Activated naive CD8-positive, alpha-beta T cell (primary cell): ENCODE results near the gene MALT1.

Experiments
- H3K27ac Mint-ChIP-seq: one replicate; pipeline ENCODE4 v1.8.0; 2021; ENCODE audit warnings: mixed read lengths
- H3K27me3 Mint-ChIP-seq: one replicate; pipeline ENCODE4 v1.8.0; 2021; ENCODE audit warnings: mixed read lengths
- H3K36me3 Mint-ChIP-seq: one replicate; pipeline ENCODE4 v1.8.0; 2021; ENCODE audit warnings: mixed read lengths
- H3K4me1 Mint-ChIP-seq: one replicate; pipeline ENCODE4 v1.8.0; 2021; ENCODE audit warnings: low read depth, mixed read lengths
- H3K4me3 Mint-ChIP-seq: one replicate; pipeline ENCODE4 v1.8.0; 2021; ENCODE audit warnings: mild to moderate bottlenecking, mixed read lengths
- H3K9me3 Mint-ChIP-seq: one replicate; pipeline ENCODE4 v1.8.0; 2021; ENCODE audit warnings: low read depth, mixed read lengths

MALT1 gene, protein sequence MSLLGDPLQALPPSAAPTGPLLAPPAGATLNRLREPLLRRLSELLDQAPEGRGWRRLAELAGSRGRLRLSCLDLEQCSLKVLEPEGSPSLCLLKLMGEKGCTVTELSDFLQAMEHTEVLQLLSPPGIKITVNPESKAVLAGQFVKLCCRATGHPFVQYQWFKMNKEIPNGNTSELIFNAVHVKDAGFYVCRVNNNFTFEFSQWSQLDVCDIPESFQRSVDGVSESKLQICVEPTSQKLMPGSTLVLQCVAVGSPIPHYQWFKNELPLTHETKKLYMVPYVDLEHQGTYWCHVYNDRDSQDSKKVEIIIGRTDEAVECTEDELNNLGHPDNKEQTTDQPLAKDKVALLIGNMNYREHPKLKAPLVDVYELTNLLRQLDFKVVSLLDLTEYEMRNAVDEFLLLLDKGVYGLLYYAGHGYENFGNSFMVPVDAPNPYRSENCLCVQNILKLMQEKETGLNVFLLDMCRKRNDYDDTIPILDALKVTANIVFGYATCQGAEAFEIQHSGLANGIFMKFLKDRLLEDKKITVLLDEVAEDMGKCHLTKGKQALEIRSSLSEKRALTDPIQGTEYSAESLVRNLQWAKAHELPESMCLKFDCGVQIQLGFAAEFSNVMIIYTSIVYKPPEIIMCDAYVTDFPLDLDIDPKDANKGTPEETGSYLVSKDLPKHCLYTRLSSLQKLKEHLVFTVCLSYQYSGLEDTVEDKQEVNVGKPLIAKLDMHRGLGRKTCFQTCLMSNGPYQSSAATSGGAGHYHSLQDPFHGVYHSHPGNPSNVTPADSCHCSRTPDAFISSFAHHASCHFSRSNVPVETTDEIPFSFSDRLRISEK

DNA sequence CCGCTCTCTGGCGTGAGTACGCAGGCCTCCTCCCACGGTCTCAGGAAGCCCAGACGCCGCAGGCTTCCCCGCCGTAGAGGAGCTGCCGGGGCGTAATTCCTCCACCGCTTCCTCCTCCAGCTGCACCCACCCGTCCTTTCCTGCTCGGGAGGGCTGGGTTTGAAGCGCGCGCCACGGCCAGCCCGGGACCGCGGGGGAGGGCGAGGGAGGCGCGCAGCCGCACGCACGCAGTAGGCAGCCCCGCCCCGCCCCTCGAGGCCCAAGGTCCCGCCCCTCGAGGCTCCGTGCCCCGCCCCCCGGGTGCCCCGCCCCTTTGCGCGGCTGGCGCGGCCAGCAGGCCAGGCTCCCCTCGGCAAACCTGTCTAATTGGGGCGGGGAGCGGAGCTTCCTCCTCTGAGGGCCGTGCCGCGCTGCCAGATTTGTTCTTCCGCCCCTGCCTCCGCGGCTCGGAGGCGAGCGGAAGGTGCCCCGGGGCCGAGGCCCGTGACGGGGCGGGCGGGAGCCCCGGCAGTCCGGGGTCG, at the start of gene MALT1:
MALT1 (plus strand) TSS at position 355 of the 521 bp plus-strand sequence. CDS start 179 bp downstream, outside the sequence.
- Mint-ChIP-seq H3K36me3 (peaks cover 5% of the 10 kb centered on the region), H3K4me1 (peaks cover 66% of the 10 kb centered on the region), H3K4me3 (peak within 1 kb of the TSS; percentile 94), H3K27me3 (no peaks in the 10 kb centered on the region), H3K9me3 (peaks cover 4% of the 10 kb centered on the region), H3K27ac (peak within 1 kb of the TSS; percentile 88)

DNA sequence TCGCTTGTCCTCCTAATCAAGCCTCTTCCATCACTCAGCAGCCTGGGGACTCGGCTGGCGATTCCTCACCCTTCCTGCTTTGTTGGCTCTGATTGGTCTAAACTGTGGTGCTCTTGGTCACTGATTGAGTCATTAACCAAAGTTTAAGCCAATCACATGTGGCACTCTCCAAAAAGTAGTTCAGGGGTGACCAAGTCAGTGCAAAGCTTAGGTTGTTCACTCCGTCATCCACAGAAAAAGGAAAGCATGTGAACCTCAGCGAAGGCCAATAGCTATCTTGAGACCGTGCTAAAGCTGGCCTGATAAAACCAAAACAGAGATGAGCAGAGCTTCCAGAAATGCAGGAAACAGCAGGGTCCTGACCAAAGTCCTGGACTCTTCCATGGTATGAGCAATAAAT, 47.3 kb upstream of the MALT1 start:
- Mint-ChIP-seq H3K4me3 (no peak overlapping the region), H3K36me3 (peaks cover 2% of the 10 kb centered on the region), H3K27me3 (no peaks in the 10 kb centered on the region), H3K27ac (no peak overlapping the region), H3K4me1 (peaks cover 24% of the 10 kb centered on the region), H3K9me3 (no peaks in the 10 kb centered on the region)

DNA sequence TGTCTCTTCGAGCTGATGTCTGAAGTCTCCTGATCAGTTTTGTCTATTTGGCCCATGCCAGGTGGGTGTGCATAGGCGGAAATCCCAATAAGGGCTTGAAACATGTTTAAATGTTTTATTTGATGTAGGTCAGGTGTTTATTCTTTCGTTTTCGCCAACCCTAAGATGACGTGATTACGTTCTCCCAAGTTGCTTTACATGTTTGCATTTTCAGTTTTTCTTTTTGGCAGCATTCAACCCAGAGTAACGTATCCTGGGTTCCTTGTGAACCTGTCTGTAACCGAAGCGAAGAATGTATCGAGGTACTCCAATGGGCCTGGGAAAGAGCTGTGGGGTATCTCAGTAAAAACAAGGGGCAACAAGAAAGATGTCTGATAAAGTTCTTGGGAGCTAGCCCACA, 45.4 kb upstream of the MALT1 start:
- H3K9me3 Mint-ChIP-seq = no peaks in the 10 kb centered on the region
- H3K27ac Mint-ChIP-seq = no peak overlapping the region
- H3K4me1 Mint-ChIP-seq = peaks cover 38% of the 10 kb centered on the region
- no peaks in the 10 kb centered on the region for H3K27me3 Mint-ChIP-seq
- peak overlapping the region; percentile 30 for H3K4me3 Mint-ChIP-seq
- H3K36me3 Mint-ChIP-seq = peaks cover 2% of the 10 kb centered on the region

DNA sequence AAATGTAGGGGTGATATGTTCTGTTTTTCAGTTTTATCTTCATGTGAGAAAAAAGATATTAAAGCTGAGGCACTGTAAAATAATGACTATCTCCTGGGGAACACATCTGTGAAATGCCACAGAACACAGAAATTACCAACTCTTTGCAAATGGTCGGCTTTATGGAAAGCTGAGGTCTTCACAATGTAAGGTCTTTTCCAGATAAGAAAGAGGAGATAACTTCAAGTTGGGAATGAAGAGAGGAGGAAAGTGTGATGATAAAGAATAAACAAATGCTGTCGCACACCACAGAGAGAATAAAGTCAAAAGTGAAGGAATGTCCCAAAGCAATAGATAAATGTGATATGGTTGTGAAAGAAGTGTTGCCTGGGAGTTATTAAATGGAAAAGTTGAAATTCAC, 41.2 kb upstream of the MALT1 start:
- Mint-ChIP-seq H3K9me3 (no peaks in the 10 kb centered on the region), H3K27me3 (no peaks in the 10 kb centered on the region), H3K4me3 (peak overlapping the region; percentile 23), H3K27ac (no peak overlapping the region), H3K4me1 (peaks cover 48% of the 10 kb centered on the region), H3K36me3 (no peaks in the 10 kb centered on the region)

- H3K4me3 Mint-ChIP-seq = no peak overlapping the region
- H3K36me3 Mint-ChIP-seq = peaks cover 3% of the 10 kb centered on the region
- peaks cover 54% of the 10 kb centered on the region for H3K4me1 Mint-ChIP-seq
- H3K9me3 Mint-ChIP-seq = no peaks in the 10 kb centered on the region
- no peaks in the 10 kb centered on the region for H3K27me3 Mint-ChIP-seq
- no peak overlapping the region for H3K27ac Mint-ChIP-seq
Observed at GRCh38 chr18:58631301-58631700, 40.0 kb upstream of the MALT1 start.

DNA sequence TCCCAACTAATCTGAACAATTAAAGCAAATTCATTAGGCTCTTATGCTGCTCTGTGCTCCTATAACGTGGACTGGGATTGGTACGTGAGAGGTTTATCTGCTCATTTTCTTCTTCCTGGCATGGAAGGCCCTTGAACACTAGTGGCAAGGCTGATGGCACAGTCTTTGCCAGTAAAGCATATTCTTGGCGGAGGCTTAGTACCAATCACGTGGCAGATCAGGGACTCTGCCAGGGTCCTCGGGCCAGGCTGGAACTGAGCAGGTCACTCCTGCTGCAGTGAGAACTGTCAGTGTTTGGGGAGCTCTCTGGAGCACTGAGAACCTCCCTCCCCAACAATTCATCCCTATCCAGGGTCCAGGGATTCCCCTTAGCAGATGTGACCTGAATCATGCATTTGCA, 38.7 kb upstream of the MALT1 start:
- H3K4me3 Mint-ChIP-seq = no peak overlapping the region
- peaks cover 52% of the 10 kb centered on the region for H3K4me1 Mint-ChIP-seq
- H3K36me3 Mint-ChIP-seq = peaks cover 3% of the 10 kb centered on the region
- H3K9me3 Mint-ChIP-seq = no peaks in the 10 kb centered on the region
- no peaks in the 10 kb centered on the region for H3K27me3 Mint-ChIP-seq
- H3K27ac Mint-ChIP-seq = no peak overlapping the region

DNA sequence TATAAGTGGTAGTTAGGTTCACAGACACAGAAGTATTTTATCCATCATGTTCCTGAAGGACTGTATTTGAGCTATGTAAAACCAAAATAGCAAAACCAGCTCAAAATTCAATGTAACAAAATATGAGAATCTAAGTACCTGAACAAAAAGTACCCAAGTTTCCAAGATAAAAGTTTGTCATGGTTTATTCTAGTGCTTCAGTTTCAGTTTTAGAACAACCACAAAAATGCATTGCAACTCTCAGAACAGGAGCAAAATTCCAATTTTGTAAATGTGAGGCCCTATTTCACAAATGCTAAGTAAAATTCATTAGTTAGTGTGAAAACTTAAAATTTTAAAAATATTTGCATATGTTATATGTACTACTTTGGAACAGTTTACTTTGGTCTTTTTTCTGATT, 37.4 kb upstream of the MALT1 start:
- Mint-ChIP-seq H3K36me3 (peaks cover 3% of the 10 kb centered on the region), H3K27ac (peak overlapping the region; percentile 46), H3K27me3 (no peaks in the 10 kb centered on the region), H3K4me1 (peaks cover 45% of the 10 kb centered on the region), H3K4me3 (no peak overlapping the region), H3K9me3 (no peaks in the 10 kb centered on the region)

DNA sequence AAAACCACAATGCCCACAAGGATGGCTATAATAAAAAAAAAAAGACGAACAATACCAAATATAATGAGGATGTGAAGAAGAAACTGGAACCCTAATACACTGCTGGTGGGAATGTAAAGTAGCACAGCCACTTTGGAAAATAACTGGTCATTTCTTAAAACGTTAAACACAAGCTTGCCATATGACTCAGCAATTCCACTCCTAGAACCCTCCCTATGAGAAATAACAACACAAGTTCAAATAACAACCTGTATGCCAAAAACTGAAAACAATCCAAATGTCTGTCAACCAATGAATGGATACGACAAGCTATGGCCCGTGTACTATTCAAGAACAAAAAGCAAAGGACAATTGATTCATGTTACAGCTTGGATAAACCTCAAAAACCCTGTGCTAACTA, 35.4 kb upstream of the MALT1 start:
- no peak overlapping the region for H3K4me3 Mint-ChIP-seq
- peaks cover 35% of the 10 kb centered on the region for H3K4me1 Mint-ChIP-seq
- peaks cover 3% of the 10 kb centered on the region for H3K36me3 Mint-ChIP-seq
- no peaks in the 10 kb centered on the region for H3K9me3 Mint-ChIP-seq
- H3K27me3 Mint-ChIP-seq = no peaks in the 10 kb centered on the region
- H3K27ac Mint-ChIP-seq = peak overlapping the region; percentile 18

DNA sequence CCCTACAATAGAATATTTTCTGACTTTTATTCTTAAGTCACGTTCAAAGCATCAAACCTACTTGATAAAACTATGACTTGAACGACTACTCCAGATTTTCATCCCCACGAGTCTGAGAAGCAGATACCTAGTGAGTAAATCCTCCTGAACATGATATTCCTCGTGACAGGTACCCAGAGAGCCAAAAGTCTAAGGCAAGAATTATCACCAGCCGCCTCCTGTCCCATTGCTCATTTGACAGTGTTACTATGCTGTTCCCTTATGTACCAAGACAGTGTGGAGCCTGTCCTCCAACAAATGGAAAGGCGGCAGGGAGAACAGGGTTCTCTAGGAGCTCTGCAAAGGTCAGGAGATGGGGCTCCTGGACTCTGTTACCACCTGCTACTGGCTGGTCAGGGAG, 34.1 kb upstream of the MALT1 start:
- no peak overlapping the region for H3K27ac Mint-ChIP-seq
- H3K4me1 Mint-ChIP-seq = peaks cover 34% of the 10 kb centered on the region
- H3K27me3 Mint-ChIP-seq = no peaks in the 10 kb centered on the region
- peaks cover 3% of the 10 kb centered on the region for H3K36me3 Mint-ChIP-seq
- no peaks in the 10 kb centered on the region for H3K9me3 Mint-ChIP-seq
- H3K4me3 Mint-ChIP-seq = no peak overlapping the region

- Mint-ChIP-seq H3K27me3 (no peaks in the 10 kb centered on the region), H3K9me3 (no peaks in the 10 kb centered on the region), H3K4me3 (no peak overlapping the region), H3K27ac (no peak overlapping the region), H3K36me3 (peaks cover 3% of the 10 kb centered on the region), H3K4me1 (peaks cover 34% of the 10 kb centered on the region)
Observed at GRCh38 chr18:58637946-58638345, 33.3 kb upstream of the MALT1 start.

DNA sequence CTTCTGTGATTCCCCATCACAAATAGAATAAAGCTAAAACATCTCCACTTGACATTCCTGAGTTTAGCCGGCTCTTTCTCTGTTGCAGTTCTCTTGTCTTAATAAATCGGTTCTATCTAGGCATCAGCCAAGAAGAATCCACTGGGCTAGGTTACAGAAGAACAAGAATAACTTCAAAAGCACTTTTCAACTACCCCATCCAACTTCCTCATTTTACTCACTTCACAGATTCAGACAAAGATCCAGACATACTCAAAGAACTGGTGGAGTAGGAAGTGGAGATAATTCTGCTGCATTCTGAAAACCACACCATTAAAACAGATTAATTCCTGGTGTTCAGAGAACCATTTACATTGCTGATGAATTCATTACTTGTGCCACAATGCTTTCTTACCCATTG, 32.8 kb upstream of the MALT1 start:
- no peak overlapping the region for H3K27ac Mint-ChIP-seq
- peaks cover 3% of the 10 kb centered on the region for H3K36me3 Mint-ChIP-seq
- H3K9me3 Mint-ChIP-seq = no peaks in the 10 kb centered on the region
- H3K27me3 Mint-ChIP-seq = no peaks in the 10 kb centered on the region
- H3K4me3 Mint-ChIP-seq = no peak overlapping the region
- H3K4me1 Mint-ChIP-seq = peaks cover 33% of the 10 kb centered on the region

- H3K27me3 Mint-ChIP-seq = no peaks in the 10 kb centered on the region
- H3K4me3 Mint-ChIP-seq = no peak overlapping the region
- H3K36me3 Mint-ChIP-seq = peaks cover 3% of the 10 kb centered on the region
- no peaks in the 10 kb centered on the region for H3K9me3 Mint-ChIP-seq
- H3K27ac Mint-ChIP-seq = no peak overlapping the region
- H3K4me1 Mint-ChIP-seq = peaks cover 25% of the 10 kb centered on the region
Observed at GRCh38 chr18:58639237-58639636, 32.0 kb upstream of the MALT1 start.

DNA sequence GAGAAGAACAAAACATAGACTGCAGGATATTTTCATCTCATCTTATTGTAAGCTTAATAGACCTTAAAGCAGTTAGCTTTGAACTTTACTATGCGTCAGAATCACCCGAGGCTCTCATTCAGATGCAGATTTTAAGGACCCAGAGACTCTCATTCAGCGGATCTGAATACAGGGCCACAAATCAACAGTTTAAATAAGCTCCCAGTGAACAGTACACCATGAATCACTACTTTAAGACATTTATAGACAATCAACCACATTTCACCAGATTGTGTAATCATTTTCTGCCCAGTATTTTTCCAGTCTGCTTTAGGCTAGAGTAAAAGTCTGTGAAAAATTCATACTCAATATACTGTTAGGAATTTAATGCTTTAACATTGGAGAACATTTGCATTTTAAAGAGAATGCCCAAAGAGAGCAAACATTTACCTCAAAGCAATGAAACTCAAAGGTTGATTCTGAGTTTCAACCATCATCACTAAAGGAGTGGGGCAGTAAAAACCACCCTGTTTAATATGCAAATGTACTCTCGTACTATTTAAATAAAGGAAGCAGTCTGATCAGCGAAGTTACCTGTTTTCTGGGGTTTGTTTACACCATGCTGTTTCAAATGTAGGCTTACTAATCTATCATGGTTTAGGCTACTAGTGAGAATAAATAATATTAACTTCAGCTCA, 31.4 kb upstream of the MALT1 start:
- Mint-ChIP-seq H3K36me3 (peaks cover 3% of the 10 kb centered on the region), H3K27ac (no peak overlapping the region), H3K4me3 (no peak overlapping the region)

GRCh38 chr18:58640428-58640805, 30.8 kb upstream of the MALT1 start:
- Mint-ChIP-seq H3K4me3 (no peak overlapping the region), H3K27me3 (no peaks in the 10 kb centered on the region), H3K36me3 (peaks cover 3% of the 10 kb centered on the region), H3K9me3 (no peaks in the 10 kb centered on the region), H3K27ac (no peak overlapping the region), H3K4me1 (peaks cover 18% of the 10 kb centered on the region)

More for the DNA sequence above, 31.4 kb upstream of the MALT1 start:
- no peaks in the 10 kb centered on the region for H3K27me3 Mint-ChIP-seq
- H3K9me3 Mint-ChIP-seq = no peaks in the 10 kb centered on the region
- H3K4me1 Mint-ChIP-seq = peaks cover 21% of the 10 kb centered on the region
